ENCODE results near the gene AHSG. TPM values are rescaled to one million over a fixed set of nuclear protein-coding genes. Genes with fewer than 3 reads are reported as not detected.

The AHSG gene
- total RNA-seq, 1 experiment from 2014 or later: 222 TPM

DNA sequence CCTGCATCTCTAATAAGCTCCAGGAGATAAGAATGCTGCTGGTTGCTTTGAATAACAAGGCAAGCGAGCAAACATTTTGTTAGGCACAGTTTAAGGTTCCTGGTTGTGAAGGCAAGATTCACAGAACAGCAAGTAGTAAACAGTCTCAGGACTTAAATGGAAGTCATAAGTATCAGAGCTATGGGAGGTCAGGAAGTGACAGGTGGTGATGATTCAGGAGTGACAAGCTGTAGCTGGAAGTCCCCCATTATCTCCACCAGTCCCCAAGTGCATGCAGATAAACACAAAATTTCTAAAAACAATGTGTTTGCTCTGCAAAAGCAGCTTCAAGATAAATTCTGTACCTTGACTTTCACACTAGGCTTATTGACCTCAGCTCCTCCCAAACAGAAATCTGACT lies 30.6 kb downstream of the AHSG start:
- no peak overlapping the region for H3K27ac Mint-ChIP-seq (ENCODE audit: unreplicated experiment)
- H3K4me3 Mint-ChIP-seq (ENCODE audit: unreplicated experiment): no peak overlapping the region
- H3K4me1 Mint-ChIP-seq (ENCODE audit: low read depth, unreplicated experiment): no peaks in the 10 kb centered on the region
- H3K36me3 Mint-ChIP-seq (ENCODE audit: insufficient read depth, unreplicated experiment): no peaks in the 10 kb centered on the region
- H3K9me3 Mint-ChIP-seq (ENCODE audit: unreplicated experiment): no peaks in the 10 kb centered on the region
- intact Hi-C loops (cut with micrococcal nuclease; ENCODE audit: unreplicated experiment): no loop called here
- Histone ChIP-seq H3K36me3 (ENCODE audit: control insufficient read depth, insufficient read depth, low read length) (no peaks in the 10 kb centered on the region; the same call in 1 of the 2 replicates), H3K27me3 (replicated peaks; ENCODE audit: control insufficient read depth, insufficient read depth, low read length) (no peaks in the 10 kb centered on the region), H3K9me3 (no peaks in the 10 kb centered on the region), H3K4me3 (ENCODE audit: low read depth, low read length) (no peak overlapping the region), H3K4me1 (no peaks in the 10 kb centered on the region)
- H3K27me3 Mint-ChIP-seq (ENCODE audit: insufficient read depth, unreplicated experiment): no peaks in the 10 kb centered on the region
- DNase-seq: no peak
- ChIA-PET CTCF (no interaction called here), POLR2A (no interaction called here)
- TF ChIP-seq, protein P1, sequence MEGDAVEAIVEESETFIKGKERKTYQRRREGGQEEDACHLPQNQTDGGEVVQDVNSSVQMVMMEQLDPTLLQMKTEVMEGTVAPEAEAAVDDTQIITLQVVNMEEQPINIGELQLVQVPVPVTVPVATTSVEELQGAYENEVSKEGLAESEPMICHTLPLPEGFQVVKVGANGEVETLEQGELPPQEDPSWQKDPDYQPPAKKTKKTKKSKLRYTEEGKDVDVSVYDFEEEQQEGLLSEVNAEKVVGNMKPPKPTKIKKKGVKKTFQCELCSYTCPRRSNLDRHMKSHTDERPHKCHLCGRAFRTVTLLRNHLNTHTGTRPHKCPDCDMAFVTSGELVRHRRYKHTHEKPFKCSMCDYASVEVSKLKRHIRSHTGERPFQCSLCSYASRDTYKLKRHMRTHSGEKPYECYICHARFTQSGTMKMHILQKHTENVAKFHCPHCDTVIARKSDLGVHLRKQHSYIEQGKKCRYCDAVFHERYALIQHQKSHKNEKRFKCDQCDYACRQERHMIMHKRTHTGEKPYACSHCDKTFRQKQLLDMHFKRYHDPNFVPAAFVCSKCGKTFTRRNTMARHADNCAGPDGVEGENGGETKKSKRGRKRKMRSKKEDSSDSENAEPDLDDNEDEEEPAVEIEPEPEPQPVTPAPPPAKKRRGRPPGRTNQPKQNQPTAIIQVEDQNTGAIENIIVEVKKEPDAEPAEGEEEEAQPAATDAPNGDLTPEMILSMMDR (IDR thresholded peaks at IDR 0.05; ENCODE audit: insufficient read depth in 1 of 2, low read depth in 1 of 2, low read length in 1 of 2, severe bottlenecking in 1 of 2, unreplicated experiment in 1 of 2): no peak
- no TSS peak for BruUV-seq (replicated peaks)

DNA sequence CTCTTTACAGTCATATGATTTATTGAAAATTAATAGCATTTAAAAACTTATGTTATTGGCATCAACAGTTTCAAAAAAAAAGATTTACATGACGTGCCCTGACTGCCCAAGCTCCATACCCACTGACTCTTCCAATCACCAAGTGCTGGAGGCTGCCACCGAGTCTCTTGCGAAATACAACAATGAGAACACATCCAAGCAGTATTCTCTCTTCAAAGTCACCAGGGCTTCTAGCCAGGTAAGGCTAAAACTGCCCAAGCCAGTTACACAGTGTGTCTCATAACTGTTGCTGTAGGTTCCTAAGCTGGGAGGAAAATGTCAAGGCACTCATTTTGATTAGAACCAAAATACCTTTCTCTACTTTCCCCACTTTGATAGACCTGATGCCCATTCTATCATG lies 31.8 kb downstream of the AHSG start:
- no TSS peak for BruUV-seq (replicated peaks)

DNA sequence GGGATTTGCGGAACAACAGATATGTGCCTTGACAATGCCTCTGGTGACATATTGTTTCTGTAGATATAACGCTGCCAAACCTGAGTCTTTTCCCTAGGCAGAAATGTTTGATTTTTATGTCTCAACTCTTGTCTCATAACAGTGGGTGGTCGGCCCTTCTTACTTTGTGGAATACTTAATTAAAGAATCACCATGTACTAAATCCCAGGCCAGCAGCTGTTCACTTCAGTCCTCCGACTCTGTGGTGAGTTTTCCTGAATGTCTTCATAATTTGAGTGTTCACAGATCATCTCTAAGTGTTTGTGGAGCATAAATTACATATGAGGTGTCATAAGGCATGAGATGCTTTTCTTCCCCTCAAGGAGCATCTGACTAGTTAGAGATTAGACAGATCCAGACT lies 33.2 kb downstream of the AHSG start:
- intact Hi-C loops (cut with micrococcal nuclease; ENCODE audit: unreplicated experiment): no loop called here
- Mint-ChIP-seq H3K4me1 (ENCODE audit: low read depth, unreplicated experiment) (no peaks in the 10 kb centered on the region), H3K36me3 (ENCODE audit: insufficient read depth, unreplicated experiment) (no peaks in the 10 kb centered on the region), H3K27me3 (ENCODE audit: insufficient read depth, unreplicated experiment) (no peaks in the 10 kb centered on the region), H3K4me3 (ENCODE audit: unreplicated experiment) (no peak overlapping the region), H3K27ac (ENCODE audit: unreplicated experiment) (no peak overlapping the region), H3K9me3 (ENCODE audit: unreplicated experiment) (no peaks in the 10 kb centered on the region)
- H3K4me3 ChIP-seq (ENCODE audit: low read depth, low read length): no peak overlapping the region
- H3K36me3 ChIP-seq (ENCODE audit: control insufficient read depth, insufficient read depth, low read length): no peaks in the 10 kb centered on the region
- no peaks in the 10 kb centered on the region for H3K27me3 ChIP-seq (replicated peaks; ENCODE audit: control insufficient read depth, insufficient read depth, low read length)
- DNase-seq: no peak
- H3K4me1 ChIP-seq: no peaks in the 10 kb centered on the region
- TF ChIP-seq, protein P1 (IDR thresholded peaks at IDR 0.05; ENCODE audit: insufficient read depth in 1 of 2, low read depth in 1 of 2, low read length in 1 of 2, severe bottlenecking in 1 of 2, unreplicated experiment in 1 of 2): no peak
- ChIA-PET POLR2A (no interaction called here), CTCF (no interaction called here)
- BruUV-seq (replicated peaks): no TSS peak
- no peaks in the 10 kb centered on the region for H3K9me3 ChIP-seq

More for the DNA sequence above, 31.8 kb downstream of the AHSG start:
- no peak overlapping the region for H3K4me3 Mint-ChIP-seq (ENCODE audit: unreplicated experiment)
- H3K36me3 Mint-ChIP-seq (ENCODE audit: insufficient read depth, unreplicated experiment): no peaks in the 10 kb centered on the region
- POLR2A ChIA-PET: no interaction called here
- H3K4me1 Mint-ChIP-seq (ENCODE audit: low read depth, unreplicated experiment): no peaks in the 10 kb centered on the region
- intact Hi-C loops (cut with micrococcal nuclease; ENCODE audit: unreplicated experiment): no loop called here
- Histone ChIP-seq H3K4me3 (ENCODE audit: low read depth, low read length) (no peak overlapping the region), H3K27me3 (replicated peaks; ENCODE audit: control insufficient read depth, insufficient read depth, low read length) (no peaks in the 10 kb centered on the region), H3K36me3 (ENCODE audit: control insufficient read depth, insufficient read depth, low read length) (no peaks in the 10 kb centered on the region; the same call in 1 of the 2 replicates), H3K4me1 (no peaks in the 10 kb centered on the region), H3K9me3 (no peaks in the 10 kb centered on the region)
- H3K9me3 Mint-ChIP-seq (ENCODE audit: unreplicated experiment): no peaks in the 10 kb centered on the region
- DNase-seq: peak; percentile 21 to 40
- CTCF ChIA-PET: no interaction called here
- TF ChIP-seq, protein P1 (IDR thresholded peaks at IDR 0.05; ENCODE audit: insufficient read depth in 1 of 2, low read depth in 1 of 2, low read length in 1 of 2, severe bottlenecking in 1 of 2, unreplicated experiment in 1 of 2): no peak
- H3K27me3 Mint-ChIP-seq (ENCODE audit: insufficient read depth, unreplicated experiment): no peaks in the 10 kb centered on the region
- no peak overlapping the region for H3K27ac Mint-ChIP-seq (ENCODE audit: unreplicated experiment)
